Bronchial epithelial cell (primary cell): Measurements from ENCODE around the gene WIPF1. TPM values are rescaled to one million over a fixed set of nuclear protein-coding genes. Genes with fewer than 3 reads are reported as not detected.

Experiments
- DNase-seq: peaks from one replicate; pipeline ENCODE4 v3.0.0-alpha.2; 2010; ENCODE audit warnings: low read depth
- FAIRE-seq: peaks from 2 replicates; lab custom pipeline; 2011; peaks lifted over from hg19 to GRCh38; lab: Jason Lieb, UNC
- H3K27me3 ChIP-seq: 2 replicates; pipeline ENCODE4 v1.5.1; 2011; ENCODE audit warnings: low read length; ENCODE audit not compliant: control insufficient read depth, insufficient read depth
- H3K36me3 ChIP-seq: 2 replicates; pipeline ENCODE4 v1.5.1; 2011; ENCODE audit warnings: low read length; ENCODE audit not compliant: control insufficient read depth, insufficient read depth
- H3K4me3 ChIP-seq: 2 replicates; pipeline ENCODE4 v1.5.1; 2011; ENCODE audit warnings: mild to moderate bottlenecking, low read depth, low read length, control low read depth
- total RNA-seq: library from RNA; depleted of rRNA; stranded (reverse); fragments of >200 nt; gene quantifications from 2 replicates; pipeline ENCODE4 v1.2.1, GENCODE V29; 2014
- TF ChIP-seq, protein P1 (sequence below): IDR thresholded peaks from 2 replicates; pipeline ENCODE4 v1.5.1; 2011; ENCODE audit warnings: mild to moderate bottlenecking, moderate library complexity, low read length, control low read depth, inconsistent platforms; ENCODE audit not compliant: insufficient read depth, severe bottlenecking

Gene WIPF1
- total RNA-seq, 1 donor from 2014 or later: 0.26 TPM

DNA sequence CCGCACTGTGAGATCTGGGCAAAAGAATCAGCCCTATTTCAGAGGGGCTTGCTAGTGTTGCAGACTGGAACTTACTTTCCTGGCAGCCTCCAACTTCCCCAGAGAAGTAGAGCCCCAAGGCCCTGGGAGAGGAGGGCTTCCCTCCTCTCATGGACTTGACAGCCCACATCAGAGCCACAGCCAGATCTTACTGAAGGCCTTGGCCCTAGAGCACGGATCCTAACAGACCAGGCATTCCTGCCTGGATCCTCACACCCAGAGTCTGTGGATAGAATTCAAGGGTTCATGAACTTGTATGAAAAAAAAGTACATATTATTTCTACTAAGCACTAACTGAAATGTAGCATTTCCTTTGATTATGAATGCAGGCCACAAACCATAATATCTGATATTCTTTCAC, 8.3 kb downstream of the WIPF1 start:
- TF ChIP-seq, protein P1, sequence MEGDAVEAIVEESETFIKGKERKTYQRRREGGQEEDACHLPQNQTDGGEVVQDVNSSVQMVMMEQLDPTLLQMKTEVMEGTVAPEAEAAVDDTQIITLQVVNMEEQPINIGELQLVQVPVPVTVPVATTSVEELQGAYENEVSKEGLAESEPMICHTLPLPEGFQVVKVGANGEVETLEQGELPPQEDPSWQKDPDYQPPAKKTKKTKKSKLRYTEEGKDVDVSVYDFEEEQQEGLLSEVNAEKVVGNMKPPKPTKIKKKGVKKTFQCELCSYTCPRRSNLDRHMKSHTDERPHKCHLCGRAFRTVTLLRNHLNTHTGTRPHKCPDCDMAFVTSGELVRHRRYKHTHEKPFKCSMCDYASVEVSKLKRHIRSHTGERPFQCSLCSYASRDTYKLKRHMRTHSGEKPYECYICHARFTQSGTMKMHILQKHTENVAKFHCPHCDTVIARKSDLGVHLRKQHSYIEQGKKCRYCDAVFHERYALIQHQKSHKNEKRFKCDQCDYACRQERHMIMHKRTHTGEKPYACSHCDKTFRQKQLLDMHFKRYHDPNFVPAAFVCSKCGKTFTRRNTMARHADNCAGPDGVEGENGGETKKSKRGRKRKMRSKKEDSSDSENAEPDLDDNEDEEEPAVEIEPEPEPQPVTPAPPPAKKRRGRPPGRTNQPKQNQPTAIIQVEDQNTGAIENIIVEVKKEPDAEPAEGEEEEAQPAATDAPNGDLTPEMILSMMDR: no peak
- Histone ChIP-seq H3K4me3 (no peak overlapping the region), H3K27me3 (no peaks in the 10 kb centered on the region), H3K36me3 (no peaks in the 10 kb centered on the region)
- DNase-seq: no peak
- no peak for FAIRE-seq

GRCh38 chr2:174588463-174588862, 9.1 kb downstream of the WIPF1 start:
- FAIRE-seq (no peak), DNase-seq (no peak)
- no peak overlapping the region for H3K4me3 ChIP-seq
- H3K27me3 ChIP-seq: no peaks in the 10 kb centered on the region
- H3K36me3 ChIP-seq: no peaks in the 10 kb centered on the region
- TF ChIP-seq, protein P1: no peak

DNA sequence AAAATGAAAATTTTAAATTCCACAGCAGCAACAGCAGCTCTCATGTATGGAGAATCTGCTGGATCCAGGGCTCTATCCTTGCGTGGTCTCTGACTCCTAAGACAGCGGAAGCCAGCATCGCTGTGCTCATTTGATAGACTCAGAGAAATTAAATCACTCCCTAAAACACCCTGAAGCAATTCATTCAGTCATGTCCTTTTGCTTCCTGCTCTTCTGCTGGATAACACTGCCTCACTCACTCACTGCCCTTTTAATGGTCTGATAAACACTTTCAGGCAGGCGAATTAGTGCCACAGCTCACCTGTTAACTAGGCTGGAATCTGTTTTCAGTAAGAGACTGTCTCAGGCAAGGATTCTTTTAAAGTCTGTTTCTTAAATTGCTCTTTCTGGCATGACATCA, 10.0 kb downstream of the WIPF1 start:
- Histone ChIP-seq H3K27me3 (no peaks in the 10 kb centered on the region), H3K36me3 (no peaks in the 10 kb centered on the region), H3K4me3 (no peak overlapping the region)
- FAIRE-seq (no peak), DNase-seq (no peak)
- TF ChIP-seq, protein P1: no peak

DNA sequence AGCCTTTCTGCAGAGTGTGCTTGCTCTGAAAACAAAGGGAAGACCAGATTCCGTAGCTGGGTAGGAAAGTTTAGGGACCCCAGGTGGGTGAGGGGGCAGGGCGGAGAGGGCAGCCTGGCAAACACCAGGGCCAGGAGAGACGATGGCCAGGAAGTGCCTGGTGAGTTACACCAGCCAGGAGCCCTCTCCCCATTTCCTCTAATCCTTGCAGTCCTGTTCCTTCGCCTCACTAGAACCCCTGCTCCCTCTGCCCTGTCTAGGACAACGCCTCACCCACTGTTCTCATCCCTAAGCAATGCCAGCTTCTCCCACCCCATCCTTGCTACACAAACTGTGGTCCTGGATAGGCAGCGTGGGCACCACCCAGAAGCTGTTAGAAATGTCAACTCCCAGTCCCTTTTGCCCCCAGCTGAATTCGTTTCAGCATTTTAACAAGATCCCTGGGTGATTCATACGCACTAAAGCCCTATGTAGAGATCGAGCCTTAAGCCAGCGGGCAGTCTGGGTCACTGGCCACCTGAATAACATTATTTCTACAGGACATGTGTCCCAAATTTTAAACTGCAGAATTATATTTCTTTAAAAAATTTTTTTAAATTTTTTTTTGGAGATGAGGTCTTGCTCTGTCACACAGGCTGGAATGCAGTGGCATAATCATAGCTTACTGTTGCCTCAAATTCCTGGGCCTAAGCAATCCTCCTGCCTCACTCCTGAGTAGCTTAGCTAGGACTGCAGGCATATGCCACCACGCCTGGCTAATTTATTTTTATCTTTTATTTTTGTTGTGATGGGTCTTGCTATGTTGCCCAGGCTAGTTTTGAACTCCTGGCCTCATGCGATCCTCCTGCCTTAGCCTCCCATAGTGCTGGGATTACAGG, 10.9 kb downstream of the WIPF1 start:
- FAIRE-seq (no peak), DNase-seq (no peak)
- TF ChIP-seq, protein P1: no peak
- Histone ChIP-seq H3K36me3 (no peaks in the 10 kb centered on the region), H3K4me3 (no peak overlapping the region), H3K27me3 (no peaks in the 10 kb centered on the region)

DNA sequence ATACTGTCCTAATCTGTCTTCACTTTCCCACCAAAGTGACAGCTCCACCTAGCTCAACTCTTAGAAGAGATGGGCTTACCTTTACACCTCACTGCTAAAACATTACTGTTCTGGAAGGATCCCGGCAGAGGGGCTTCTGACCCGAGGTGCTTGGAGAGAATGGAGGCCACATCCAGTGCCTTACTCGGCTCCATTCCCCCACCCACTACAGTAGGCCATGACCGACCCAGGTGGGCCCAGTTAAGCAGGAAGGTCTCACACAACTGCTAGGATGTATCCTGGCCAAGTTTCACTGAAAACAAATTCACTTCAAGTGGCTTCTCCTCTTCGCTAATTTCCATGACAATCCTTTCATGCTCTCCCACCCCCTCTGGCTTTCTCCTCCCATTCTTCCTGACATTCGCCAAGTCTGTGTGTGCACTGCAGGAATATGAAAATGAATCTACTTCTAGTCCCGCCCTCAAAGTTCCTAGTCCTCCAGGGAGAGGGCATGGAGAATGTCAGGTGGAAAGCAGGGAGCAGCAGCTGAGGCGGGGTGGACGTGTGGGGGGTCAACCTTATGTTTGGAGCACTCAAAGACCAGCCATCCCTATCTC, 11.8 kb downstream of the WIPF1 start:
- FAIRE-seq: no peak
- Histone ChIP-seq H3K27me3 (no peaks in the 10 kb centered on the region), H3K4me3 (no peak overlapping the region), H3K36me3 (no peaks in the 10 kb centered on the region)
- no peak for DNase-seq
- TF ChIP-seq, protein P1: no peak
